Spinal cord (tissue), 10 donors: Measurements from ENCODE around the gene NRL. TPM values are rescaled to one million over a fixed set of nuclear protein-coding genes. Genes with fewer than 3 reads are reported as not detected.

ENCODE experiments used
- DNase-seq, 6 donors: peaks; one replicate each; pipeline versions ENCODE4 v3.0.0 to v3.0.0-alpha.2; 2013 to 2015; ENCODE audit warnings: low spot score in 6 of 6, low read depth in 4 of 6
- H3K27ac ChIP-seq: one replicate; pipeline ENCODE4 v1.5.1; 2013; ENCODE audit warnings: low read depth, low read length, control low read depth
- H3K27me3 ChIP-seq: one replicate; pipeline ENCODE4 v1.6.1; 2013; ENCODE audit warnings: low read length; ENCODE audit not compliant: control insufficient read depth, insufficient read depth
- H3K36me3 ChIP-seq: one replicate; pipeline ENCODE4 v1.6.1; 2013; ENCODE audit warnings: low read length; ENCODE audit not compliant: control insufficient read depth, insufficient read depth
- H3K4me1 ChIP-seq: one replicate; pipeline ENCODE4 v1.6.1; 2013; ENCODE audit warnings: low read length; ENCODE audit not compliant: control insufficient read depth, insufficient read depth
- H3K4me3 ChIP-seq: one replicate; pipeline ENCODE4 v1.5.1; 2013; ENCODE audit warnings: low read depth, low read length, control low read depth
- H3K9me3 ChIP-seq: one replicate; pipeline ENCODE4 v1.6.1; 2013; ENCODE audit warnings: low read length; ENCODE audit not compliant: control insufficient read depth, insufficient read depth
- WGBS: methylation state at CpG from one replicate; pipeline ENCODE4 v1.1.5; 2013; ENCODE audit warnings: missing lambda C conversion rate; ENCODE audit not compliant: insufficient coverage; 5-methylcytosine and 5-hydroxymethylcytosine counted together
- polyA plus RNA-seq, 2 donors: library from polyadenylated mRNA; unstranded; fragments of 120-200 nt; gene quantifications; one replicate each; pipeline ENCODE4 v1.2.1, GENCODE V29; 2013; ENCODE audit not compliant: insufficient read length in 2 of 2
- total RNA-seq, 2 donors: library from RNA; depleted of rRNA in 1 of 2; stranded (reverse); fragments of 120-200 nt in 1 of 2; fragments of >200 nt in 1 of 2; gene quantifications; one replicate each; pipeline versions ENCODE4 v1.2.3 to v1.2.4, GENCODE V29; 2013 to 2014
- donor health status: healthy.

NRL gene
- total and polyA plus RNA-seq, 4 donors: 1.8 to 4.8 (median 2.9) TPM

DNA sequence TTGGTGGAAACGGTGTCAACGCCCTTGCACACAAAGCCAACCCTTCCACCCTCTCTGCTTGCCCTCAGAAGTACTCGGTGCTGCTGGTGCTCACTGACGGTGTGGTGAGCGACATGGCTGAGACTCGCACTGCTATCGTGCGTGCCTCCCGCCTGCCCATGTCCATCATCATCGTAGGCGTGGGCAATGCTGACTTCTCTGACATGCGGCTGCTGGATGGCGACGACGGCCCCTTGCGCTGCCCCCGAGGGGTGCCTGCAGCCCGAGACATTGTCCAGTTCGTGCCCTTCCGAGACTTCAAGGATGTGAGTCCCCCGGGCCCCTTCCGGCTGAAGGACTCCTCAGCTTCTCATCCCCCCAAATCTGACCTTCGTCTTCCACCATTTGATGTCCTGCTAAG lies 37.7 kb downstream of the NRL start:
- Histone ChIP-seq H3K4me3 (no peak overlapping the region), H3K36me3 (peaks cover 6% of the 10 kb centered on the region), H3K27ac (no peak overlapping the region), H3K4me1 (peaks cover 42% of the 10 kb centered on the region), H3K9me3 (no peaks in the 10 kb centered on the region), H3K27me3 (peaks cover 4% of the 10 kb centered on the region)
- 94% methylated on average over 23 of the region's 23 CpGs for WGBS
- DNase-seq: no peak

DNA sequence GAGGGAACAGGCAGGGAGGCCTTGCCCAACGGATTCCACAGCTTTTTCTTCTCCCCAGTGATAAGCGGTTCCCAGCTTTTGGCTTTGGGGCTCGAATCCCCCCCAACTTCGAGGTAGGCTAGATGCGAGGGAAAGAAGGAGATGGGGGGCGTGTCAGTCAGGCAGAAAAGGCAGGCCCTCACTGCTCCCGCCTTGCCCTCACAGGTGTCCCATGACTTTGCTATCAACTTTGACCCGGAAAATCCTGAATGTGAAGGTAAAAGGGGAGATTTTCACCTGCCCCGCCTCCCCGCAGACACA lies 38.5 kb downstream of the NRL start:
- Histone ChIP-seq H3K9me3 (no peaks in the 10 kb centered on the region), H3K27ac (no peak overlapping the region), H3K4me3 (no peak overlapping the region), H3K36me3 (peaks cover 6% of the 10 kb centered on the region), H3K27me3 (no peaks in the 10 kb centered on the region), H3K4me1 (peaks cover 43% of the 10 kb centered on the region)
- no peak for DNase-seq
- WGBS: 94% methylated on average over 7 of the region's 10 CpGs

DNA sequence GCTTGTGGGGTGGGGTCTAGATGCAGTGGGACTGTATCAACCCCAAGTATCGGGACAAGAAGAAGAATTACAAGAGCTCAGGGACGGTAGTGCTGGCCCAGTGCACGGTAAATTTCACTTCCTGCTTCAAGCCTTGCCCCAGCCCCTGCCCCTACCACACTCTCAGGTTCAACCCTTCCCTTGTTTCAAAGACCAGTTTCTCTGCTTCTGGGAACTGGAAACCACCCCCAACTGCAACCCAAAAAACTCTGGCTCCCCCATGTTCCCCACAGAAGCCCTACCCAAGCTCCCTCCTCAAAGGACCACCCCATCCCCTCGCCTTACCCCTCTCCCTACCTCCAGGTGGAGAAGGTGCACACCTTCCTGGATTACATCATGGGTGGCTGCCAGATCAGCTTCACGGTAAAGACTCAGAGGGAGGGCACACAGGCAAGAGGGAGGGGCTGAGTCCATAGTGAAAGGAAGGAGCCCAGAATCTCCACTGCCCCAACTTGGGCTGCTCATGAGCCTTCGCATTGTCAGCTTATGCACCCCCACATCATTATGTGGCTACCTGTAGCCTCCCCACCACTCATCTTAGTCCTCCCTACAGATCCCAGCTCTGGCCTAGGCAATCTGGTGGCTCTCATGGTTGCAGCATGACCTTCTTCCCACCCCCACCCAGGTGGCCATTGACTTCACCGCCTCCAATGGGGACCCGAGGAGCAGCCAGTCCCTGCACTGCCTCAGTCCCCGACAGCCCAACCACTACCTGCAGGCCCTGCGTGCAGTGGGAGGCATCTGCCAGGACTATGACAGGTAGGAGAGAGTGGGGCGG lies 39.1 kb downstream of the NRL start:
- 94% methylated on average over 3 of the region's 11 CpGs for WGBS
- Histone ChIP-seq H3K27me3 (no peaks in the 10 kb centered on the region), H3K27ac (no peak overlapping the region), H3K9me3 (no peaks in the 10 kb centered on the region), H3K4me3 (no peak overlapping the region), H3K4me1 (peaks cover 38% of the 10 kb centered on the region), H3K36me3 (peaks cover 6% of the 10 kb centered on the region)
- DNase-seq: no peak

DNA sequence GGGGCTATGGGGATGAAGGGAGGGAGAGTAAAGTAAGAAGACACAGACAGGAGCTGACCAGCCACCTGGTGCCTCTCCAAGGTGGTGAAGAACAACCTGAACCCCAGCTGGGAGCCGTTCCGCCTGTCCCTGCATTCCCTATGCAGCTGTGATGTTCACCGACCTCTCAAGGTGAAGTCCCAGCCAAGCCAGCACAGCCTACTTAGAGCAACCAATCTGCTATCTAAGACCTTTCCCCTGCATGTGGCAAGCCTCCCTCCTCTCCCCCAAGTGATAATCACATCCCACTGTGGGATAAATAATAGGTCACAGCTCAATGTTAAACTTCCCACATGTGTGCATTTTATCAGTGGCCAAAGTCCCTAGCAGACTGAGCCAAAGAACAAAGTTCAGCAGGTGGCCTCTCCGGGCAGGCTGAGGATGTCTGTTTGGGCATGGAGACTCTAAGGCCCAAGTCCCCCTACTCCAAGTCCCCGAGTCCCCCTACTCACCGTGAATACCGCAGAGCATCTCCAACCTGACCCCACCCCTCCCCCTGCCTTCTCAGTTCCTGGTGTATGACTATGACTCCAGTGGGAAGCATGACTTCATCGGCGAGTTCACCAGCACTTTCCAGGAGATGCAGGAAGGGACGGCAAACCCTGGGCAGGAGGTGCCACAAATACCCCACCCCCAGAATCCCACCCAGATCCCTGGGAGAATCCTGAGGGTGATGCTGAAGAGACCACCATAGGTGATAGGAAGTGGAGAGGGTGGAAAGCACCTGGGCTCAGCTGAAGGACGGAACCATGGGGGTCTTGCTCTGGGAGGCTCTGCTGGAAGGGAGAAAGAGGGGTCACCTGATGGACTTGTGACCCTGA lies 39.9 kb downstream of the NRL start:
- H3K36me3 ChIP-seq: peaks cover 6% of the 10 kb centered on the region
- WGBS: 89% methylated on average over 5 of the region's 11 CpGs
- no peak overlapping the region for H3K27ac ChIP-seq
- H3K9me3 ChIP-seq: no peaks in the 10 kb centered on the region
- peaks cover 33% of the 10 kb centered on the region for H3K4me1 ChIP-seq
- no peaks in the 10 kb centered on the region for H3K27me3 ChIP-seq
- no peak for DNase-seq
- H3K4me3 ChIP-seq: no peak overlapping the region

DNA sequence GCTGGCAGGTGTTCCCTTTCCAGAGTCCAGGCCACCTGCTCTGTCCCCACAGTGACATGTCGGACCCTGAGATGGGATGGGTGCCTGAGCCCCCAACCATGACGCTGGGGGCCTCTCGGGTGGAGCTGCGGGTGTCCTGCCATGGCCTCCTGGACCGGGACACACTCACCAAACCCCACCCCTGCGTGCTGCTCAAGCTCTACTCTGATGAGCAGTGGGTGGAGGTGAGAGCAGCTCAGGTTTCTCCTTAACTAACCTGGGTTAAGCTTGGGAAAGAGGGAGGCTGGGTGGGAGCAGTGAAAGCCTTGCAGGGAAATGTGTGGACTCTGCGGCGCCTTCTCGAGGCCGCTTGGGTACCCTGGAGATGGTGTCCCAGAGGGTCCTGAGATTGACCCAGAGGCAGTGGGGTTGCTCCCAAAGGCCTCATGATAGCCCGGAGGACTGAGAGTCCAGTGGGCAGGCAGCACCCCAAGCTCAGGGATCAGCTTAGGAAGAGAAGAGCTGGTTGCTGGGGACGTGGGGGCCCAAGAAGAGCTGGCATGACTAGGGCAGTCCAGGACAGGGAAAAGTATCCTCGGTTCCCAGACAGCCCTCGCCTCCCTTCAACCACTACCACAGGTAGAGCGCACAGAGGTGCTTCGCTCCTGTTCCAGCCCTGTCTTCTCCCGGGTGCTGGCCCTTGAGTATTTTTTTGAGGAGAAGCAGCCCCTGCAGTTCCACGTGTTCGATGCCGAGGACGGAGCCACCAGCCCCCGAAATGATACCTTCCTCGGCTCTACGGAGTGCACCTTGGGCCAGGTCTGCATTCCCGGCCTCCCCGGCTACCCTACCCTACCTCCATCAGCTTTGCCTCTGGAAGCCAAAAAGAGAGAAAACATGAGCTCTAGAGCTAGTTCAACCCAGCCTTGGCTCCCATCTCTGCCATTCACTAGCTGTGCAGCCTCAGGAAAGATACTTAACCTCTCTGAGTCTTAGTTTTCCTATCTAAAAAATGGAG lies 41.6 kb downstream of the NRL start:
- H3K27ac ChIP-seq: no peak overlapping the region
- no peak overlapping the region for H3K4me3 ChIP-seq
- H3K9me3 ChIP-seq: no peaks in the 10 kb centered on the region
- no peak for DNase-seq
- peaks cover 16% of the 10 kb centered on the region for H3K36me3 ChIP-seq
- H3K27me3 ChIP-seq: no peaks in the 10 kb centered on the region
- 89% methylated on average over 23 of the region's 26 CpGs for WGBS
- peaks cover 26% of the 10 kb centered on the region for H3K4me1 ChIP-seq

DNA sequence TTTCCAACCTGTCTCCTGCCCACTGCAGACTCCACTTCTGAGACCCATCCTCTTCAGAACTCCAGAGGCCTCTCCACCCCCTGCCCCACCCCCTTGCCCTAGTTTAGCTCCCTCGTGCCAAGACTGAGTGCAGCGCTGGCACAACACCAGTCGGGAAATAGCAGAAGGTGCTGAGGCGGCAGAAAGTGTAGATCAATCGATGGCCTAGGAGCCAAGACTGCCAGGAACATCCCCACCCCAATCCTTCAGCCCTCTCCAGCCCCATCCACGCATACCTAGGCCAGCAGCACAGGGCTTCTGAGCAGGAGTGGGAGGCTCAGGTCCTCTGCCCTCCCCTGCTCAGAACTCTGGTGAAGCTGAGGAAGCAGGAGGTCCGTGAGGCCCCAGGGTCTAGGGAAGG lies 42.3 kb downstream of the NRL start:
- H3K9me3 ChIP-seq: no peaks in the 10 kb centered on the region
- no peak overlapping the region for H3K27ac ChIP-seq
- H3K27me3 ChIP-seq: no peaks in the 10 kb centered on the region
- H3K36me3 ChIP-seq: peaks cover 21% of the 10 kb centered on the region
- H3K4me3 ChIP-seq: no peak overlapping the region
- DNase-seq: peak in 2 of 6 donors; percentile 7 to 71
- 60% methylated on average over 6 of the region's 7 CpGs for WGBS
- peaks cover 31% of the 10 kb centered on the region for H3K4me1 ChIP-seq

DNA sequence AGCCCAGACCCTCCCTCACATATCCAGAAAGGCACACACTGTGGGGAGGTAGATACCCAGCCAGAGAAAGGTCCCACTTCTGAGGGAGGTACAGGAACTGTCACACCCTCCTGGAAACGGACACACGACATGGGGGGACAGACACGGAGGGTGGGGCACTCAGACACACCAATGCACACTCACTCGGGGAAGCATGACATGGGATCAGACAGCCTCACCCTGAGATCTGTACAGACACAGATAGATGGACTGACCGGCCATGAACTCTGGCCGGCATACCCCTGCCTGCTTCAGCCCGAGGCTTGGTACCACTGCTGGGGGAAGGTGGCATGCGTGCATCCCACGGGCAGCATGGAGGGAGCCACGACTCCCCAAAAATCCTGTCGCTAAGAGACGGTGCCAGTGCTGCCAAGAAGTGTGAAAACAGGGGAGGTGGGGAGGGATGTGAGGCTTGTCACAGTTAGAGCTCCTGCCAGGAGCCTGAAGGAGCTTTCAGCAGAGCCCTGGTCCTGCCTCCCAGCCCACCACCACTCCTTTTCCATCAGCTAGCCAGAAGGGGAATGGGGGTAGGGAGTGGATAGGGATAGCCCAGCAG lies 42.8 kb downstream of the NRL start:
- no peak overlapping the region for H3K4me3 ChIP-seq
- H3K36me3 ChIP-seq: peaks cover 23% of the 10 kb centered on the region
- no peaks in the 10 kb centered on the region for H3K27me3 ChIP-seq
- WGBS: 56% methylated on average over 10 of the region's 12 CpGs
- peaks cover 36% of the 10 kb centered on the region for H3K4me1 ChIP-seq
- peak in 2 of 6 donors; percentile 14 to 81 for DNase-seq
- no peak overlapping the region for H3K27ac ChIP-seq
- H3K9me3 ChIP-seq: no peaks in the 10 kb centered on the region

DNA sequence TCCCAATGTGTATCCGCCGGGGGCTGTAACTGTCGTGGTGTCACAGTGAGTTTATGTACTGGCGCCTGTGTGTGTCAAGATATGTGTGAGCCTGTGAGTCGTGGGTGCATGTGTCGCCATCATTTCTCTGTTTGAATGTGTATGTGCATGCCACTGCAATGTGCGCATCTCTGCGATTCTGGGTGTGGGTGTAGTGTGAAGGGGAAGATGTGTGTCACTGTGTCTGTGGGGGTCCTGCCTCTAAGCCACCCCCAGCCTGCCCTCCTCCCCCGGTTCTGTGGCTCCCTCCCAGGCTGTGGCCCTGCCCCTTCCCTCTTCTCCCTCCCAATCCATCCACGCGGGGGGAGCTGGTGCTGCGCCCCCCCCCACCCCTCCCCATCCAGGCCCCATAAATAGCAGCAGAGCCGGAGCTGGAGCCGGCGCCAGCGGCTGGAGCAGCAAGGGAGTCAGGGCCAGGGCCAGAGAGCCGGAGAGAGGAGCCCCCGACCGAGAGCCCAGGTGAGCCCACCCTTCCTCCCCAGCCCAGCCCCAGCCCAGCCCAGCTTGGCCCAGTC lies 43.5 kb downstream of the NRL start, which contains the start of gene CPNE6:
Gene CPNE6 (plus strand): TSS at position 419 of the 554 bp plus-strand sequence. CDS start 1,375 bp downstream, outside the sequence.
- H3K27me3 ChIP-seq: no peaks in the 10 kb centered on the region
- H3K9me3 ChIP-seq: no peaks in the 10 kb centered on the region
- H3K27ac ChIP-seq: no peak within 1 kb of the TSS
- peak in 1 of 6 donors; percentile 49 for DNase-seq
- 66% methylated on average over 14 of the region's 19 CpGs for WGBS
- H3K36me3 ChIP-seq: peaks cover 27% of the 10 kb centered on the region
- H3K4me1 ChIP-seq: peaks cover 40% of the 10 kb centered on the region
- H3K4me3 ChIP-seq: no peak within 1 kb of the TSS
